Cardiac fibroblast (primary cell): Measurements from ENCODE around the gene TJP1.

Source experiments
- DNase-seq, 2 donors: peaks; one replicate each; pipeline versions ENCODE4 v3.0.0 to v3.0.0-alpha.2; 2010; ENCODE audit warnings: low read depth in 2 of 2
- H3K4me3 ChIP-seq, 2 donors: replicated peaks in 1 of 2; 1 replicate in 1 of 2; 2 replicates in 1 of 2; pipeline ENCODE4 v1.5.1; 2011; ENCODE audit warnings: low read depth in 2 of 2, low read length in 2 of 2, mild to moderate bottlenecking in 2 of 2, moderate library complexity in 1 of 2
- TF ChIP-seq, protein P1 (sequence below): IDR thresholded peaks from one replicate; pipeline ENCODE4 v1.5.1; 2011; ENCODE audit warnings: low read depth, mild to moderate bottlenecking, low read length, inconsistent platforms

TJP1 gene

GRCh38 chr15:29863438-29863837, 41.2 kb upstream of the TJP1 start:
- no peak for DNase-seq
- TF ChIP-seq, protein P1, sequence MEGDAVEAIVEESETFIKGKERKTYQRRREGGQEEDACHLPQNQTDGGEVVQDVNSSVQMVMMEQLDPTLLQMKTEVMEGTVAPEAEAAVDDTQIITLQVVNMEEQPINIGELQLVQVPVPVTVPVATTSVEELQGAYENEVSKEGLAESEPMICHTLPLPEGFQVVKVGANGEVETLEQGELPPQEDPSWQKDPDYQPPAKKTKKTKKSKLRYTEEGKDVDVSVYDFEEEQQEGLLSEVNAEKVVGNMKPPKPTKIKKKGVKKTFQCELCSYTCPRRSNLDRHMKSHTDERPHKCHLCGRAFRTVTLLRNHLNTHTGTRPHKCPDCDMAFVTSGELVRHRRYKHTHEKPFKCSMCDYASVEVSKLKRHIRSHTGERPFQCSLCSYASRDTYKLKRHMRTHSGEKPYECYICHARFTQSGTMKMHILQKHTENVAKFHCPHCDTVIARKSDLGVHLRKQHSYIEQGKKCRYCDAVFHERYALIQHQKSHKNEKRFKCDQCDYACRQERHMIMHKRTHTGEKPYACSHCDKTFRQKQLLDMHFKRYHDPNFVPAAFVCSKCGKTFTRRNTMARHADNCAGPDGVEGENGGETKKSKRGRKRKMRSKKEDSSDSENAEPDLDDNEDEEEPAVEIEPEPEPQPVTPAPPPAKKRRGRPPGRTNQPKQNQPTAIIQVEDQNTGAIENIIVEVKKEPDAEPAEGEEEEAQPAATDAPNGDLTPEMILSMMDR, result no peak
- H3K4me3 ChIP-seq, result no peak overlapping the region

- no peak overlapping the region for H3K4me3 ChIP-seq
- TF ChIP-seq, protein P1, result no peak
- no peak for DNase-seq
Measured at GRCh38 chr15:29862271-29862670, 40.0 kb upstream of the TJP1 start.

GRCh38 chr15:29860872-29861271, 38.6 kb upstream of the TJP1 start:
- H3K4me3 ChIP-seq, result no peak overlapping the region
- peak in 1 of 2 donors; percentile 46 for DNase-seq
- TF ChIP-seq, protein P1, result no peak

GRCh38 chr15:29859973-29860715, 37.9 kb upstream of the TJP1 start:
- H3K4me3 ChIP-seq, result no peak overlapping the region
- TF ChIP-seq, protein P1, result no peak
- DNase-seq, result peak; percentile 33 to 74

DNA sequence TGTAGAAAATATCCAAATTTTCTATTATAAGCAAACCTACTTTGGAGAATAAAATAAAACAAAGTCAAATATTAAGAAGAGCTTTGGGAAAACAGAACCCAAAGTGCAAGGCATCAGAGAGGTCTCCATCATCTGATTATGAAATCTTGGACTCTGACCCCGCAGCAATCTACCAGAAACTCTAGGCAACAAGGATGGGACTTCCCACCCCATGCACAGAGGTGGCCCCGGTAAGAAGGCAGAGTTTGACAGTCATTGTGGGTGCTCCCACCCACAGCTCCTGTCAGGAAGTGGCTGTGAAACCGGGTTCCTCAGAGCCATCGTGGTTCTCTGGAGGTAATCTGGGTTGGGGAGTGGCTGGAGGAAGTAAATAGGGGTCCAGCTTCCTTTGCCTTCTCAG, 37.0 kb upstream of the TJP1 start:
- H3K4me3 ChIP-seq, result no peak overlapping the region
- TF ChIP-seq, protein P1, result no peak
- DNase-seq, result no peak

- peak; percentile 21 to 33 for DNase-seq
- TF ChIP-seq, protein P1, result no peak
- H3K4me3 ChIP-seq, result no peak overlapping the region
Measured at GRCh38 chr15:29857221-29857789, 35.0 kb upstream of the TJP1 start.
